H7 (cell line): ENCODE results near the gene MTA1. TPM values are rescaled to one million over a fixed set of nuclear protein-coding genes. Genes with fewer than 3 reads are reported as not detected.

ENCODE experiments used
- DNase-seq: peaks from one replicate; pipeline ENCODE4 v3.0.0; 2012
- H3K27me3 ChIP-seq: 2 replicates; pipeline ENCODE4 v1.6.0; 2011; ENCODE audit warnings: mild to moderate bottlenecking, low read length; ENCODE audit not compliant: control insufficient read depth, insufficient read depth
- H3K36me3 ChIP-seq: replicated peaks from 2 replicates; pipeline ENCODE4 v1.5.1; 2011; ENCODE audit warnings: low read length; ENCODE audit not compliant: control insufficient read depth, insufficient read depth
- H3K4me3 ChIP-seq: 2 replicates; pipeline ENCODE4 v1.5.1; 2011; ENCODE audit warnings: low read depth, mild to moderate bottlenecking, control low read depth, low read length, moderate library complexity; ENCODE audit not compliant: insufficient read depth
- total RNA-seq: library from RNA; depleted of rRNA; stranded (reverse); fragments of >200 nt; shearing (Covaris generic); gene quantifications from 2 replicates; pipeline ENCODE4 v1.2.3, GENCODE V29; 2014

The MTA1 gene
- total RNA-seq, 1 experiment from 2014 or later: 120 TPM

DNA sequence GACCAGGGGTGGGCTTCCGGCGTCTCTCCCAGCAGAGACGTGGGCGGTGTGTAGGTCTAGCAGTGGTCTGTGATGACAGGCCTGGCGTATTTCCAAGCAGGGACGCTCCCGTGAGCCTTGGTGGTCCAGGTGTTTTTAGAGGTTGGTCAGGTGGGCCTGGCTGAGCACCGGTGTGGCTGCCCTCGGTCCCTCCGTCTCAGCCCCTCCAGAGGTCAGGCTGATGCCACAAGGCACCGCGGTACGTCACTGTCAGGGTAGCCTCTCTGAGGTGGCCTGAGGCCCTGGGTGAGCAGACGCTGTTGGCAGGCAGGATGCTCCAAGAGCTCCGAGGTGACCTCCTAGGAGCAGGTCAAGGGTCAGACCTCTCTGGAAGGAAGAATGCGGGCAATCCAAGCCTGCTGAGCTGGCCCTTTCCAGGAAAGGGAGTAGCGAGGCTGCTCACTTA, 13.6 kb downstream of the MTA1 start:
- Histone ChIP-seq H3K4me3 (no peak overlapping the region), H3K36me3 (peaks cover 2% of the 10 kb centered on the region; the same call in 1 of the 2 replicates), H3K27me3 (no peaks in the 10 kb centered on the region)
- DNase-seq: peak; percentile 77

GRCh38 chr14:105436402-105436801, 16.8 kb downstream of the MTA1 start:
- Histone ChIP-seq H3K27me3 (no peaks in the 10 kb centered on the region), H3K4me3 (no peak overlapping the region), H3K36me3 (peaks cover 3% of the 10 kb centered on the region; the same call in 1 of the 2 replicates)
- no peak for DNase-seq

- Histone ChIP-seq H3K27me3 (no peaks in the 10 kb centered on the region), H3K4me3 (no peak overlapping the region), H3K36me3 (peaks cover 3% of the 10 kb centered on the region; the same call in 1 of the 2 replicates)
- no peak for DNase-seq
Observed at GRCh38 chr14:105436891-105437722, 17.5 kb downstream of the MTA1 start.

- no peak for DNase-seq
- H3K4me3 ChIP-seq: no peak overlapping the region
- H3K36me3 ChIP-seq: peaks cover 7% of the 10 kb centered on the region
- H3K27me3 ChIP-seq: no peaks in the 10 kb centered on the region
Observed at GRCh38 chr14:105437723-105438500, 18.3 kb downstream of the MTA1 start.

GRCh38 chr14:105439179-105439578, 19.6 kb downstream of the MTA1 start:
- Histone ChIP-seq H3K4me3 (no peak overlapping the region), H3K36me3 (peaks cover 9% of the 10 kb centered on the region), H3K27me3 (no peaks in the 10 kb centered on the region)
- DNase-seq: no peak

DNA sequence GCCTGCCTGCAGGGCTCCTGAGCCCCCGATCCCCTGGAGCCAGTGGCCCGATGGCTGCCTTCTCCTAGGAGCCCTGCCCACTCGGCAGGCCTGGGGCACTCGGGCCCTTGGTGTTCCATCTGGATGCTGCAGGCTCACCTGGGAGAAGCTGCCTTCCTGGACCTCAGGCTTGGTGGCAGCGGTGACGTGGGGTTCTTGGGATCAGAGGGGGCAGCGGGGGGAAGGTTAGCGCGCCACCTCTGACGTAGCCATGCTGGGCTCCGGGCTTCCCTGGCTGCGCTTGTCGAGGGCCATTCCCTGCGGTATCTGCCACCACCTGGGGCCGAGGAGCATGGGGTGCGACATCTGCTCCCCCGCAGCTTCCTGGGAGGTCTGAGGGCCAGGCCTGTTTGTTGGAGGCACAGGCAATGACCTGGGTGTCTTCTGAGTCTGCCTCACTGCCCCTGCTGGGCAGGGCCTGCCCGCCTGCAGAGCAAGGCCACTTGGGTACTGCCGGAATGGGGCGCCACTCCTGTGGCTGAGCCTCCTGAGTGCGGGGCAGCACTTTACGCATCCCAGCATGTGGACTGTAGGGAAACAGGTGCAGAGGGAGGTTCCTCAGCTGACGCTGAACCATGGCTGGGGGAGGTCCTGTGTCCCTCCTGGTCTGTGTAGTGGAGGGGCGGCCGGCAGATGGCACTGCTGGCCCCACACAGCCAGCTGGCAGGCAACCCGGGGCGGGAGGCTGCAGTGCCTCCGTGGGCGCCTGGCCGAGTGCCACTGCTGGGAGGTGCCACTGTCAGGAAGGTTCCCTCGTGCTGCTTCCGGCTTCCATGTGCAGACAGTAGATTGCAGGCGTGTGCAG, 20.3 kb downstream of the MTA1 start:
- Histone ChIP-seq H3K36me3 (peaks cover 9% of the 10 kb centered on the region), H3K4me3 (no peak overlapping the region), H3K27me3 (no peaks in the 10 kb centered on the region)
- DNase-seq: no peak

- DNase-seq: no peak
- no peaks in the 10 kb centered on the region for H3K27me3 ChIP-seq
- H3K4me3 ChIP-seq: no peak overlapping the region
- H3K36me3 ChIP-seq: peaks cover 9% of the 10 kb centered on the region
Observed at GRCh38 chr14:105440554-105440900, 20.9 kb downstream of the MTA1 start.

DNA sequence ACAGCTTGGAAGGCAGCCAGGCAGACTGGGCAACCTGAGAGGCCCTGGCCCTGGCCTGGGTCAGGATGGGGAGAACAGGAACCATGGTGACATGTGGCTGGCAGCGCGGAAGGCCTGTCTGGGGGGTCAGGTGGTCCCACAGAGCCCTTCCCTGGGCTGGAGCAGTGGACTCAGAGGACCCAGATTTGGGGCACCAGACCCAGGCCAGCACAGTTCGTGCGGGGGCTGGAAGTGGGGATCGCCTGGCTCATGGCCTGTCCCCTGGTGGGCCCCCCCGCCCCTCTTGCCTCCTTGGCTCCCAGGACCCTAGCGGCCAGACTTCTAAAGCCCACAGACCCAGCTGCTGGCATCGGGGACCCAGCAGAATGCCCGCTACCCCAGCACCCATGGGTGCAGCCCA, 21.4 kb downstream of the MTA1 start:
- Histone ChIP-seq H3K27me3 (no peaks in the 10 kb centered on the region), H3K36me3 (peaks cover 10% of the 10 kb centered on the region), H3K4me3 (no peak overlapping the region)
- no peak for DNase-seq

DNA sequence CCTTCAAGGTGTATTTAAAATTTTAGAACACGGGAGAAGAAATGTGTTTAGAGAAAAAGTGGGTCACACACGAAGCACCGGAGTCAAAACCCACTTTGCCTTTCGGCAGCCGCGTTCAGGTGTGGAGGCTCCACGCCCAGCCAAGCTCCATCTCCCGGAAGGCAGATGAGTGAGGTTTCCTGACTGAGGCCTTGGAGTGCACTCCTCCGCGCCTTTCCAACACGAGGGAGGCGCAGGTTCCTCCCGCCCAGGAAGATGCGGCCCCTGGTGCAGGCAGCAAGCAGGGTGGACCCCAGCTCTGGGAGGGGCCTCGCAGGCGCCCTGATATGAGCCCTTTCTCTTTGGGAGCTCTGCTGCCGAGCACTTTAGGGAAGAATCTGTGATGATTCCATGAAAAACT, 22.5 kb downstream of the MTA1 start:
- H3K27me3 ChIP-seq: no peaks in the 10 kb centered on the region
- H3K4me3 ChIP-seq: no peak overlapping the region
- no peak for DNase-seq
- peaks cover 13% of the 10 kb centered on the region for H3K36me3 ChIP-seq

DNA sequence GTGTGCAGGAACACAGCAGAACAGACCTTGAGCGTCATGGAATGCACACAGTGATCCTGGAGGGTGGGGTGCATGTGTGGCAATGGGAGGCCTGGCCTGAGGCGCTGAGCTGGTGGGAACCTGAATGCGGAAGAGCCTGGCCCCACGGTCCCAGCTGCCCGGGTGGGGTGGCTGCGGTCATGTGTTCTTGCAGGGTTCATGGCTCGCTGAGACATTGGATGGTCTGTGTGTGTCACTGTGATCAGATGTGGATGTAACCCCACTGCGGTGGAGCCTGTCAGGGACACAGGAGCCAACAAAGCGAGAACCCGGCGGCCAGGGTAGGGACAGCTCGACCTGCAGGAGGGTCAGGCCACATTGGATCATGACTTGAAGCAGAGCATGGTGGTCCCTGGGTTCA, 23.2 kb downstream of the MTA1 start:
- no peaks in the 10 kb centered on the region for H3K27me3 ChIP-seq
- DNase-seq: no peak
- no peak overlapping the region for H3K4me3 ChIP-seq
- peaks cover 12% of the 10 kb centered on the region for H3K36me3 ChIP-seq

GRCh38 chr14:105444859-105445258, 25.2 kb downstream of the MTA1 start:
- H3K4me3 ChIP-seq: no peak overlapping the region
- no peaks in the 10 kb centered on the region for H3K27me3 ChIP-seq
- no peak for DNase-seq

DNA sequence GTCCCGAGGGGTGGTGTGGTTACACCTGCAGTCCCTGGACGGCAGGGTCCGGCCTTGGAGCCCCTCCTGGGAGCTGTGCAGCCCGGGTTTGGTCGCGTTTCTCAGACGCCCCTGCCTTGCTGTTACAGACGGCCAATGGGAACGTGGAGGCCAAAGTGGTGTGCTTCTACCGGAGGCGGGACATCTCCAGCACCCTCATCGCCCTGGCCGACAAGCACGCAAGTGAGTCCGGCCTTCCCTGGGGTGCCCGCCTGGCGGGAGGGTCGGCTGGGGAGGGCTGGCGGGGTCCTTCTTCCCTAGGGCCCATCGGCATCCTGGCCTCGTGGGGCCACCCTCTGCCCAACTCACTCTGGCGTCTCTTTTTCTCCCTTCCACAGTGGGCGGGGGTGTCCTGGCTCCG, 25.7 kb downstream of the MTA1 start:
- Histone ChIP-seq H3K4me3 (no peak overlapping the region), H3K36me3 (peaks cover 10% of the 10 kb centered on the region), H3K27me3 (no peaks in the 10 kb centered on the region)
- no peak for DNase-seq

More at GRCh38 chr14:105444859-105445258, 25.2 kb downstream of the MTA1 start:
- H3K36me3 ChIP-seq: peaks cover 10% of the 10 kb centered on the region

DNA sequence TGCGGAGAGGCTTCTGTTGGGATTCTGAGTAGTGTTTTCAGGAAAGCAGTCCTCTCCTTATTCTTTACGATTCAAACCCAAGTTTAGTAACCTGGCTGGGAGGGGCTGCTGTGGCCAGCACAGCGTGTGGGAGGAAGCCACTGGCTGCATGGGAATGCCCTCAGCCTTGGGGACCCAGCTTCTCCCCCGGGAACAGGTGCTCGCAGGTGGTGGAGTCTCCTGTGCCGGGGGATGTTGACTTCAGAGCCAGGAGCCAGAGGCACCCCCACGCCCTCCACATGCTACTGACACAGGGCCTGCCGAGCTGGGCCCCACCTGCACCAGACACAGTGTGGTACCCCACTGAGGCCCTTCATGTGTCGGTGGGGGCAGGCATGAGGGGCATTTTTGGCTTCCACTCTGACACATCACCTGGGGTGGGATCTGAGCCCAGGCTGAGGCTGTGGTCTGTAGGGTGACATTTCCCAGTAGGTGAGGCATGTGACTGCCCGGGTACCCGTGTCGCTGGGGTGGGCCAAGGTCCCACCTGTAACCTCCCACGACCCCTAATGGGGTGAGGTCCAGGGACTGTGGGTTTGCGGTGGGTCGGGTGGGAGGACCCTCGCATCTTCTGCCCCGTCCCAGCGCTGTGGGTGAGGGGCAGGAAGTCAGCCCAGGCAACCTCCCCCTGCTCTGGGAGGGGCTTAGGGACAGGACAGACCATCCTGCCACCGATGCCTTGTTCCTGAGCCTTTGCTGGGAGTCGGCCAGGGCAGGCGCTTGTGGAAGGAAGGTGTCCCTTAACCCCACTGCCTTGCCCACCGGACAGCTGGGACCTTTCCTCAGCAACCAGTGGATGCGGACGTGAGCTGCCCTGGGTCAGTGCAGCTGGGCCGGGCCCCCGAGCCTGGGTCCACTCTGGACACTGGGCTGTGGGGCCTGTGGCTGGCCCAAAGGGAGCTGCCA, 26.5 kb downstream of the MTA1 start:
- H3K36me3 ChIP-seq: peaks cover 15% of the 10 kb centered on the region
- DNase-seq: no peak
- no peak overlapping the region for H3K4me3 ChIP-seq
- H3K27me3 ChIP-seq: no peaks in the 10 kb centered on the region
